ENCODE data around the gene CDK16.

DNA sequence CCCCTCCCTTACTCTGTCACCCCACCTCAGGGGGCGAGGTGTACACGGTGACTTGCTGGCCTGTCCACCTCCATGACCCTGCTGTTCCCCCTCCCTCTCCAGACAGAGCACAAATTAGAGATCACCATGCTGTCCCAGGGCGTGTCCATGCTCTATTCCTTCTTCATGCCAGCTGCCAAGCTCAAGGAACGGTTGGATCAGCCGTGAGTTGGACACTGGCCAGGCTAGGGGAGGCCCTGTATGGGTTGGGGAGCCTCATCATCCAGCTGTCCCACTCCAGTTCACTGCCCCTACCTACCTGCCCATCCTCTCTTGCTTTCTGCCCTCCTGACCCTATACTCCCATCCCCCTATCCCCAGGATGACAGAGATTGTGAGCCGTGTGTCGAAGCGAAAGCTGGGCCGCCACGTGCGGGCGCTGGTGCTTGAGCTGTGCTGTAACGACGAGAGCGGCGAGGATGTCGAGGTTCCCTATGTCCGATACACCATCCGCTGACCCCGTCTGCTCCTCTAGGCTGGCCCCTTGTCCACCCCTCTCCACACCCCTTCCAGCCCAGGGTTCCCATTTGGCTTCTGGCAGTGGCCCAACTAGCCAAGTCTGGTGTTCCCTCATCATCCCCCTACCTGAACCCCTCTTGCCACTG, 3.9 kb upstream of the CDK16 start:
- TF ChIP-seq, protein P1, sequence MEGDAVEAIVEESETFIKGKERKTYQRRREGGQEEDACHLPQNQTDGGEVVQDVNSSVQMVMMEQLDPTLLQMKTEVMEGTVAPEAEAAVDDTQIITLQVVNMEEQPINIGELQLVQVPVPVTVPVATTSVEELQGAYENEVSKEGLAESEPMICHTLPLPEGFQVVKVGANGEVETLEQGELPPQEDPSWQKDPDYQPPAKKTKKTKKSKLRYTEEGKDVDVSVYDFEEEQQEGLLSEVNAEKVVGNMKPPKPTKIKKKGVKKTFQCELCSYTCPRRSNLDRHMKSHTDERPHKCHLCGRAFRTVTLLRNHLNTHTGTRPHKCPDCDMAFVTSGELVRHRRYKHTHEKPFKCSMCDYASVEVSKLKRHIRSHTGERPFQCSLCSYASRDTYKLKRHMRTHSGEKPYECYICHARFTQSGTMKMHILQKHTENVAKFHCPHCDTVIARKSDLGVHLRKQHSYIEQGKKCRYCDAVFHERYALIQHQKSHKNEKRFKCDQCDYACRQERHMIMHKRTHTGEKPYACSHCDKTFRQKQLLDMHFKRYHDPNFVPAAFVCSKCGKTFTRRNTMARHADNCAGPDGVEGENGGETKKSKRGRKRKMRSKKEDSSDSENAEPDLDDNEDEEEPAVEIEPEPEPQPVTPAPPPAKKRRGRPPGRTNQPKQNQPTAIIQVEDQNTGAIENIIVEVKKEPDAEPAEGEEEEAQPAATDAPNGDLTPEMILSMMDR (conservative IDR thresholded peaks at IDR 0.05 in 1 of 2, IDR thresholded peaks at IDR 0.05 in 1 of 2; ENCODE audit: low read depth in 1 of 2, low read length in 2 of 2), result no peak
- no peak for TF ChIP-seq EZH2 (IDR thresholded peaks at IDR 0.05; ENCODE audit: low read length, missing control alignments)
